Epithelial cell of prostate (primary cell): Measurements from ENCODE around the gene RNF217.
A peak's percentile ranks its signal among the peaks of the same experiment; 100 is the strongest.

Source experiments
- DNase-seq: peaks from one replicate; pipeline ENCODE4 v3.0.0-alpha.2; 2011; ENCODE audit warnings: low read depth, low spot score
- H3K27ac ChIP-seq: fragments of 450-650 bp; 2 replicates; pipeline ENCODE4 v1.5.1; 2017; ENCODE audit warnings: mild to moderate bottlenecking

Gene RNF217

DNA sequence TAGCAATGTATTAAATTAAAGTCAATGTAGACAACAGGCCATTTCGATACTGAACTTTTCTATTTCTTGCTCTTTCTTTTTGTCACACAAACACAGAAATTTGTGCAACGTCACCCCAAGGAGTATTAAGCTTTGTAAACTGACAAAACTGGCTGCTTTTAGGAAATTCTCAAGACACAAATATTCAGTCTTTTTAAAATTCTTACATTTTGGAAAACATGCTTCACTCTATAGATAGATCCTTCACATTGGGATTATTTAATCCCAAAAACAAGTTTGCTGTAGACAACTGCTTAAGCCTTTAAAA is 121.4 kb downstream of the RNF217 start:
- no peak for DNase-seq
- no peak overlapping the region for H3K27ac ChIP-seq

DNA sequence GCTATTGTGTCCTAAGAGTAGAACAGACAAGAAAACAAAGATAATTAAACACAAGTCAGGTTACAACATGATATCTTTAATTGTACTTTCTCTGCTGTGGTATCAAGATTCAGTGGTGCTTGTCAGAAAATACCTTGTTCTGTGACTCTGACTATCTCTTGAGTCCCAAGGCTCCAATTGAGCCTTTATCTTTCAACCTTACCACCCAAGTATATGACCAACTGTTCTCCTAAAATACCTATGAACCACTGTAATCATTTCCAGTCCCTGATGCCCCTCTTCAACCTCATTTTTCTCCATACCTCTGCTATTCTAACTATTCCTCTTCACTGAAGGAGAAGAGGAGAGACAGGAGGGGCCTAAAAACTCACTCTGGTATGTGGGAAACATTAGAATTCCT is 124.5 kb downstream of the RNF217 start:
- DNase-seq = no peak
- H3K27ac ChIP-seq = no peak overlapping the region

GRCh38 chr6:125088963-125089362 is 126.7 kb downstream of the RNF217 start:
- no peak overlapping the region for H3K27ac ChIP-seq
- DNase-seq = no peak

- H3K27ac ChIP-seq = peak overlapping the region; percentile 60
- no peak for DNase-seq
Observed at GRCh38 chr6:125094563-125094962, 132.3 kb downstream of the RNF217 start.

- H3K27ac ChIP-seq = peak overlapping the region; percentile 60
- no peak for DNase-seq
Observed at GRCh38 chr6:125095580-125096301, 133.5 kb downstream of the RNF217 start.

GRCh38 chr6:125097186-125097585 is 134.9 kb downstream of the RNF217 start:
- no peak overlapping the region for H3K27ac ChIP-seq
- DNase-seq = no peak

- no peak for DNase-seq
Observed at GRCh38 chr6:125098253-125098652, 136.0 kb downstream of the RNF217 start.

GRCh38 chr6:125099211-125100073 is 137.2 kb downstream of the RNF217 start:
- no peak for DNase-seq

More at GRCh38 chr6:125098253-125098652, 136.0 kb downstream of the RNF217 start:
- no peak overlapping the region for H3K27ac ChIP-seq

GRCh38 chr6:125100074-125100652 is 137.9 kb downstream of the RNF217 start:
- no peak overlapping the region for H3K27ac ChIP-seq
- DNase-seq = no peak

More at GRCh38 chr6:125099211-125100073, 137.2 kb downstream of the RNF217 start:
- H3K27ac ChIP-seq = no peak overlapping the region

GRCh38 chr6:125101128-125101527 is 138.9 kb downstream of the RNF217 start:
- peak overlapping the region; percentile 87 for H3K27ac ChIP-seq

GRCh38 chr6:125101631-125102030 is 139.4 kb downstream of the RNF217 start:
- no peak for DNase-seq
- peak overlapping the region; percentile 87 for H3K27ac ChIP-seq

More at GRCh38 chr6:125101128-125101527, 138.9 kb downstream of the RNF217 start:
- DNase-seq = no peak

- H3K27ac ChIP-seq = peak overlapping the region; percentile 87
- no peak for DNase-seq
Observed at GRCh38 chr6:125102411-125102810, 140.2 kb downstream of the RNF217 start.

DNA sequence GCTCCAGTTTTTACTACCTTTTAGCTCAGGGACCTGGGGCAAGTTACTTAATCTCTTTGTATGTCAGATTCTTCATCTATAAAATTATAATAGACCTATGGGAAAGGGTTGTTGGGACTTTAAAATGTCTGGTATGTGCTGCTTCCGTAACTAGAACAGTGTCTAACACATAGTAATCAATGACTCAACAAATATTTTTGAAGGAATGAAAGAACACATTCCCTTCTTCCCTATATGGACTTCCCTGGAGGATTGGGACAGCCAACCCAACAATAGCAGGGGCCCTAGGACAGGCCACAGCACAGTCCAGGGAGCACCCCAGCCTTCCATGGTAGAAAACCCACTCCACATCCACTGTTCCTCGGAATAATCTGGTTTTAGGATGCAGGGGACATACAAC is 140.7 kb downstream of the RNF217 start:
- DNase-seq = no peak
- peak overlapping the region; percentile 87 for H3K27ac ChIP-seq

- peak overlapping the region; percentile 87 for H3K27ac ChIP-seq
- DNase-seq = no peak
Observed at GRCh38 chr6:125104425-125104824, 142.2 kb downstream of the RNF217 start.

DNA sequence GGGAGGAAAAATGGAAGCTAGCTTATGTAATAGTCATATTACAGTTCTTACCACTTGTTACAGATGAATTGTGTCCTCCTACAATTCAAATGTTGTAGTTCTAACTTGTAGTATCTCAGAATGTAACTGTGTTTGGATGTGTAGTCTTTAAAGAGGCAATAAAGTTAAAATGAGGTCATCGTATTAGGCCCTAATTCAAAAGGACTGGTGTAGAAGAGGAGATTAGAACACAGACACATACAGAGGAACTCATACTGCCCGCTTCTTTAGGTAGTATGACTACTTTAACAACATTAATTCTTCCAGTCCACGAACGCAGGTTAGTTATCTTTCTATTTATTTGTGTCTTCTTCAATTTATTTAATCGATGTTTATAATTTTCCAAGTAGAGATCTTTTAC is 144.8 kb downstream of the RNF217 start:
- DNase-seq = no peak
- no peak overlapping the region for H3K27ac ChIP-seq

GRCh38 chr6:125107896-125108295 is 145.7 kb downstream of the RNF217 start:
- DNase-seq = no peak
- no peak overlapping the region for H3K27ac ChIP-seq

GRCh38 chr6:125110056-125110455 is 147.8 kb downstream of the RNF217 start:
- H3K27ac ChIP-seq = no peak overlapping the region
- no peak for DNase-seq

DNA sequence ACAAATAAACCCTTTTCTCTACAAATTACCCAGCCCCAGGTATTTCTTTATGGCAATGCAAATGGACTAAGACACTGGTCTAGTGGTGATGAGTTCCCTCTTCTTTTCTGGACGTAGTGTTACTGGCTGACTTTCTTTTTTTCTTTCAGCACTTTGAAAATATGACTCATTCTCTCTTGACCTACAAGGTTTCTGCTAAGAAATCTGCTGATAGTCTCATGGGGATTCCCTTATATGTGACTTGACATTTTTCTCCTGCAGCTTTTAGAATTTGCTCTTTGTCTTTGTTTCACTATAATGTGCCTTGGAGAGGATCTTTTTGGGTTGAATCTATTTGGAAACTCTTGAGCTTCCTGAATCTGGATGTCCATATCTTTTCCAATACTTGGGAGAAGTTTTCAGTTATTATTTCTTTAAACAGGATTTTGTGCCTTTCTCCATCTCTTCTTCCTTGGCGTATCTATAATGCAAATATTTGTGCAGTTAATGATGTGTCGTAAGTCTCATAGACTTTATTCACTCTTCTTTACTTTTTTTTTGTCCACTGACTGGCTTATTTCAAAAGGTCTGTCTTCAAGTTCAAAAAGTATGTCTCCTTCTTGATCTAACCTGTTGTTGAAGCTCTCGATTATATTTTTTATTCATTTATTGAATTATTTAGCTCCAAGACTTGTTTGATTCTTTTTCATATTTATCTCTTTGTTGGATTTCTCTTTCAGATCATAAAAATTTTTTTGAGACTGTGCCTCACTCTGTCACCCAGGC is 149.2 kb downstream of the RNF217 start:
- H3K27ac ChIP-seq = no peak overlapping the region
- DNase-seq = no peak

- no peak for DNase-seq
Observed at GRCh38 chr6:125112934-125113333, 150.7 kb downstream of the RNF217 start.

DNA sequence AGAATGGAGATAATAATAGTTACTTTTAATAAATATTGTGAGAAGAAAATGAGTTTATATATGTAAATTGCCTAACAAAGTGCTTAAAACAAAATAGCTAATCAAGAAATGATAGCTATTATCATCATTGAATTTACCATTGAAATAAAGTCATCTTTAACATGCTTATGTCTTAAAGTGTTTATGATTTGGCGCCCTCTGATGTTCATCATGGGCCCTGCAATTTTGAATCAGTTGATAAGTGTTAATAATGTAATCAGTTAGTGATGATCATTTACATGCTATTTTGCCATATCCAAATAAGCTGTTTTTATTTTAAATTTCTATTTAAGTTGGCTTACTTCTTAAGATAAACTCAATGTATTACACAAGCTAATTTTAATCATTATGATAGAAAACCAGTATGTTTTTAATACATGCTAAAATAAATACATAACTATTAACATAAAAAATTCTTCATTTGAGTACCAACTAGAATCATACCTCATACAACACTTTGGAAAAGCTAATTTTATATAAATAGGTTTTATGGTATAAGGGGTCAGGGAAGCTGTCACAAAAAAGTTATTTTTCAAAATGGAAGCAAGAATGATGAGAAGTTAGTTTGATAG is 152.1 kb downstream of the RNF217 start:
- no peak overlapping the region for H3K27ac ChIP-seq
- no peak for DNase-seq

More at GRCh38 chr6:125112934-125113333, 150.7 kb downstream of the RNF217 start:
- no peak overlapping the region for H3K27ac ChIP-seq
